ENCODE measurements around the gene CYB561. TPM values are rescaled to one million over a fixed set of nuclear protein-coding genes. Genes with fewer than 3 reads are reported as not detected.
A peak's percentile ranks its signal among the peaks of the same experiment; 100 is the strongest.

Gene CYB561
- total and polyA plus RNA-seq, 9 of the 15 experiments (the other 6 are each of a cell fraction or from before 2014, with no cell fraction given): 4.0 to 30.8 (median 17.4) TPM

DNA sequence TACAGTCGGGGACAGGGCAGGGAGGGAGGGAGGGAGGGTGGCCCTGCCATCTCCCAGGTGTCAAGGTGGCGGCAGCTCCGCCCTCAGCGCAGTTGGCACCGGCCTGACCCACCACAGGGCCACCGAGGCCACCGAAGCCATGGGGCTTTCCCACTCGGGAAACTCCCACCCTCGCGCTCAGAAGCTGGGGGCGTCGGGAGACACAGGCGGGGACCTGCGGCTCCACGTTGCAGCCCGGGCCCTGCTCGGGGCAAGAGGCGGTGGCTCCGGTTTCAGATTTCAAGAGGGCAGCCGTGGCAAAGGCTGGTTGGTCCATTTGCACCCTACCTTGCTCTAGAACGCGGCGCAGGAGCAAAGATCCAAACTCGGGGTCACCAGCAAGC lies 544 bp downstream of the CYB561 start:
- ChIA-PET POLR2A (interaction anchor here (0.6 to 1.0 kb wide), 6 partner anchors 10 to 148 kb away, joined by 3 read pairs; partner anchors contain the start of gene ACE), CTCF (ENCODE audit: low intra/inter-chr PET ratio) (interaction anchor here (1.4 kb wide), 1 partner anchor 34 kb away, joined by 6 read pairs; no protein-coding TSS in a partner anchor)
- intact Hi-C loops (cut with micrococcal nuclease) (no loop called here), in situ Hi-C loops (cut with MboI) (loop anchor here (25.0 kb wide), 1 partner anchor 392 kb away; the partner anchor contains the start of genes FTSJ3, PSMC5 and SMARCD2)
- DNase-seq (ENCODE audit: extremely low read depth in 1 of 4, low spot score in 3 of 4): peak in 2 of 4 experiments; percentile 27 to 60
- H2AFZ ChIP-seq (ENCODE audit: low read depth, low read length): peak overlapping the region; percentile 87
- peaks cover 7% of the 10 kb centered on the region; the same call in 1 of the 2 replicates for H4K20me1 ChIP-seq (replicated peaks; ENCODE audit: control insufficient read depth, insufficient read depth, low read length)
- no peaks in the 10 kb centered on the region for H3K9me3 ChIP-seq (replicated peaks; ENCODE audit: control insufficient read depth, insufficient read depth, low read depth, low read length)
- FAIRE-seq: no peak
- H3K4me3 ChIP-seq: peak overlapping the region; percentile 42
- no peaks in the 10 kb centered on the region for H3K27me3 ChIP-seq (ENCODE audit: control insufficient read depth in 2 of 2, insufficient read depth in 2 of 2, low read length in 2 of 2)
- H3K9ac ChIP-seq (ENCODE audit: insufficient read depth in 1 of 2, low read depth in 2 of 2, low read length in 2 of 2): peak overlapping the region; percentile 54 to 94
- peak; percentile 1 for ATAC-seq
- peaks cover 40 to 62% of the 10 kb centered on the region in 2 experiments for H3K4me1 ChIP-seq (replicated peaks in 1 of 2; ENCODE audit: control insufficient read depth in 2 of 2, insufficient read depth in 2 of 2, low read length in 2 of 2)
- WGBS (ENCODE audit: insufficient coverage, low coverage, missing lambda C conversion rate): 2% methylated on average over 17 of the region's 24 CpGs
- no TSS peak for BruUV-seq (replicated peaks)
- H3K9me1 ChIP-seq (ENCODE audit: control insufficient read depth, insufficient read depth, low read length): peaks cover 7% of the 10 kb centered on the region
- H3K36me3 ChIP-seq (ENCODE audit: control insufficient read depth, insufficient read depth, low read length): no peaks in the 10 kb centered on the region
- peak overlapping the region; percentile 94; the same call in 1 of the 3 replicates for H3K27ac ChIP-seq (ENCODE audit: extremely low read depth, low read depth, low read length)
- H3K4me2 ChIP-seq (ENCODE audit: insufficient read depth, low read length): peak overlapping the region; percentile 84
- H3K79me2 ChIP-seq (ENCODE audit: control insufficient read depth, insufficient read depth, low read length): peaks cover 15% of the 10 kb centered on the region; the same call in 1 of the 3 replicates
- TF ChIP-seq SRSF3 (IDR thresholded peaks at IDR 0.05; ENCODE audit: insufficient read depth, low read length) (no peak), MGA (IDR thresholded peaks at IDR 0.05) (0 out of 2 replicates have a peak, but pooled peaks have one; percentile 45), ZNF609 (CRISPR knock-in tag; IDR thresholded peaks at IDR 0.05; ENCODE audit: borderline replicate concordance) (0 out of 2 replicates have a peak, but pooled peaks have one; percentile 7), CSDE1 (IDR thresholded peaks at IDR 0.05) (no peak)
